MCF 10A (cell line): ENCODE data around the gene KMT2D. TPM values are rescaled to one million over a fixed set of nuclear protein-coding genes. Genes with fewer than 3 reads are reported as not detected.

Experiments
- BruUV-seq: library from RNA; stranded (reverse); fragments of 400-500 nt; replicated peaks from 2 replicates; lab custom pipeline; 2021; lab: Mats Ljungman, UMichigan
- CTCF ChIA-PET: fragments of 300-600 bp; sonication (Branson Sonifier 250); formaldehyde crosslinking; extraction: SDS; loops from one replicate; lab custom pipeline; 2021; ENCODE audit warnings: antibody characterized with exemption, inconsistent platforms; lab: Yijun Ruan, JAX
- POLR2A ChIA-PET: fragments of 300-600, 350-650 bp; sonication (Branson Sonifier 250); formaldehyde crosslinking; extraction: SDS; loops from one replicate; lab custom pipeline; 2020; ENCODE audit warnings: antibody characterized with exemption, inconsistent platforms; lab: Yijun Ruan, JAX
- DNase-seq: peaks from one replicate; pipeline ENCODE4 v3.0.0-alpha.2; 2018; ENCODE audit not compliant: unreplicated experiment
- H3K27ac Mint-ChIP-seq: one replicate; pipeline ENCODE4 v1.8.0; 2022; ENCODE audit warnings: mild to moderate bottlenecking, low read depth, mixed read lengths; ENCODE audit not compliant: unreplicated experiment
- H3K27me3 Mint-ChIP-seq: one replicate; pipeline ENCODE4 v1.8.0; 2022; ENCODE audit warnings: mixed read lengths; ENCODE audit not compliant: insufficient read depth, unreplicated experiment
- H3K36me3 Mint-ChIP-seq: one replicate; pipeline ENCODE4 v1.8.0; 2022; ENCODE audit warnings: mild to moderate bottlenecking, moderate library complexity, mixed read lengths; ENCODE audit not compliant: insufficient read depth, unreplicated experiment
- H3K4me1 Mint-ChIP-seq: one replicate; pipeline ENCODE4 v1.8.0; 2022; ENCODE audit warnings: mixed read lengths; ENCODE audit not compliant: insufficient read depth, unreplicated experiment
- H3K4me3 Mint-ChIP-seq: one replicate; pipeline ENCODE4 v1.8.0; 2022; ENCODE audit warnings: mild to moderate bottlenecking, moderate library complexity, mixed read lengths; ENCODE audit not compliant: unreplicated experiment
- H3K9me3 Mint-ChIP-seq: one replicate; pipeline ENCODE4 v1.8.0; 2022; ENCODE audit warnings: mixed read lengths; ENCODE audit not compliant: unreplicated experiment
- intact Hi-C: fragments of 100-400 bp; cut with micrococcal nuclease; formaldehyde crosslinking; loops from 2 replicates; pipeline ENCODE4 v1.14.1; 2022
- total RNA-seq: library from RNA; stranded (reverse); gene quantifications from 2 replicates; pipeline ENCODE4 v1.2.3, GENCODE V29; 2022
- TF ChIP-seq, protein P1 (sequence below): fragments of 200-600 bp; IDR thresholded peaks from one replicate; pipeline ENCODE4 v1.8.0; 2022; ENCODE audit warnings: antibody characterized with exemption, mild to moderate bottlenecking; ENCODE audit not compliant: unreplicated experiment

KMT2D gene
- total RNA-seq, 1 experiment from 2014 or later, result 76.9 TPM

DNA sequence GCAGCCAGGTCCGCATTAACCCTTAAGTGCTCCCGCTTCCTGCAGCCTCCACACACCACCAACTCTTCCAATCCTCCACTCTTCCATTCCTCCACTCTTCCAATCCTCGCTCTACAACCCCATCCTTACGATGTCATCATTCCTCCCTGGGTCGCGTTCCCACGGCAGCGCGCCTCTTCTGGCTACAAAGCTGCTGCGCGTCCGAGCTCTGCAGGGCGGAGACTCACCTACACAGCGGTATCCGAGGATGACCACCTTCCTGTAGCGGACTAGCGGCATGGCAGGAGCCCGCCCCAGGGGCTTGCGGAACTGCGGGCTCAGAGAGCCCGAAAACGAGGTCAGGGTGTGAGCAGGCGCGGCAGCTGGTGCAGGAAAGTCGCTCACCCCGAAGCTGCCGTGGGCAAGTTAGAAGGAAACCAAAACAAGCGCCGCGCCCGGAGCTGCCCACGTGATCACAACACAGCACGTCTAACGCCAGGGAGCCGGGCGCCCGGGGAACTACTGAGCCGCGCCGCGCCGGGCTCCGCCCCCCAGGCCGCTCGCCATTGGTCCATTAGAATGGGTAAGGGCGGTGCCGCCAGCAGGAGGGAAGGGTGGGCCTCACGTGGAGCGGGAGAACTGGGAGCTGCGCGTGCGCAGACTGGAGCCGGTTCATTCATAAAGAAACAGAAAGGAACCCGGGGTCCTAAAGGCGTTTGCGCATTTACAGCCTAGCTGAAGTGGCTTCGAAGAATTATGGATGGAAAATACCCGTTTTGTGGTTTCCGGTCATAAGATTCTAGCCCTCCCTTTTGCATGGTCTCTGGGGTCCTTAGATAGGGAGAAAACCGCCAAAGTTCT is 9.1 kb upstream of the KMT2D start, which contains the start of gene RHEBL1:
RHEBL1 (minus strand) TSS at position 473 of the 840 bp plus-strand sequence; CDS start at position 279, 194 bp downstream.
- Mint-ChIP-seq H3K36me3 (no peaks in the 10 kb centered on the region), H3K4me3 (peak within 1 kb of the TSS; percentile 83), H3K27ac (peak within 1 kb of the TSS; percentile 73), H3K27me3 (no peaks in the 10 kb centered on the region), H3K9me3 (no peaks in the 10 kb centered on the region), H3K4me1 (peaks cover 18% of the 10 kb centered on the region)
- TF ChIP-seq, protein P1, sequence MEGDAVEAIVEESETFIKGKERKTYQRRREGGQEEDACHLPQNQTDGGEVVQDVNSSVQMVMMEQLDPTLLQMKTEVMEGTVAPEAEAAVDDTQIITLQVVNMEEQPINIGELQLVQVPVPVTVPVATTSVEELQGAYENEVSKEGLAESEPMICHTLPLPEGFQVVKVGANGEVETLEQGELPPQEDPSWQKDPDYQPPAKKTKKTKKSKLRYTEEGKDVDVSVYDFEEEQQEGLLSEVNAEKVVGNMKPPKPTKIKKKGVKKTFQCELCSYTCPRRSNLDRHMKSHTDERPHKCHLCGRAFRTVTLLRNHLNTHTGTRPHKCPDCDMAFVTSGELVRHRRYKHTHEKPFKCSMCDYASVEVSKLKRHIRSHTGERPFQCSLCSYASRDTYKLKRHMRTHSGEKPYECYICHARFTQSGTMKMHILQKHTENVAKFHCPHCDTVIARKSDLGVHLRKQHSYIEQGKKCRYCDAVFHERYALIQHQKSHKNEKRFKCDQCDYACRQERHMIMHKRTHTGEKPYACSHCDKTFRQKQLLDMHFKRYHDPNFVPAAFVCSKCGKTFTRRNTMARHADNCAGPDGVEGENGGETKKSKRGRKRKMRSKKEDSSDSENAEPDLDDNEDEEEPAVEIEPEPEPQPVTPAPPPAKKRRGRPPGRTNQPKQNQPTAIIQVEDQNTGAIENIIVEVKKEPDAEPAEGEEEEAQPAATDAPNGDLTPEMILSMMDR, result no peak
- BruUV-seq, result no TSS peak
- ChIA-PET POLR2A (interaction anchor here (0.5 to 2.7 kb wide), 14 partner anchors 9 to 215 kb away, joined by 3 to 30 read pairs (median 6); partner anchors contain the start of genes KMT2D, LMBR1L, TUBA1A and TUBA1B), CTCF (interaction anchor here (0.6 to 1.3 kb wide), 9 partner anchors 10 to 162 kb away, joined by 3 to 10 read pairs (median 5); no protein-coding TSS in a partner anchor)
- DNase-seq, result peak; percentile 98
- intact Hi-C loops, result loop anchor here (2.0 to 10.0 kb wide), 2 partner anchors 19 to 195 kb away; partner anchors contain the start of gene TUBA1C

DNA sequence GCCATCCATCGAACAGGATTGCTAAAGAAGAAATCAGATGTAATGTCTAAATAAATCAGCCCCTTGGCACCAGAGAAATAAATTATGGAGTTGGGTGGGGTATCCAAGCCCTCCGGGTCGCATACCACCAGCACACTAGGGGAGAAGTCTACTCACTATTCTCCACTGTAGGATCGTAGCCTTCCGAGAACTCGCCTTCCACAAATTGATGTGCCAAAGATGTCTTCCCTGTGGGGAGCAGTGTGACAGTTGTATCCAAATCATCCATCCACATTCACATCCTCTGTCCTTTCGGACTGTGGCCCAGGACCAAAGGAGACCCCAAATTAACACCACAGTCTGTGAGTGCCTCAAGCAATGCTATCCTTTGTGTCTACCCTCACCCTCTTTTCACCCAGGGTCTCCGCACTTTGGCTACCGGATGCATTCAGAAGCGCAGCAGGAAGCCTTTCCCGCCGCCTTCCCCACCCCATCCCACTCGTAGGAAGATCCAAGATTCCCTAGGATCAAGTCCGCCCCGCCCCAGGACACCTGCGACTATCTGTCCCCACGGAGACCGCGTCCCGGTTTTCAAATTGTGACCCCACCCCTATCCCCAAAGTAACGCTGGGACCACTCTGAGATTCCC is 8.4 kb upstream of the KMT2D start:
- TF ChIP-seq, protein P1, result no peak
- Mint-ChIP-seq H3K27ac (peak overlapping the region; percentile 73), H3K9me3 (no peaks in the 10 kb centered on the region), H3K4me1 (peaks cover 21% of the 10 kb centered on the region), H3K4me3 (peak overlapping the region; percentile 83), H3K36me3 (no peaks in the 10 kb centered on the region), H3K27me3 (no peaks in the 10 kb centered on the region)
- intact Hi-C loops, result loop anchor here (2.0 to 10.0 kb wide), 2 partner anchors 20 to 196 kb away; partner anchors contain the start of gene TUBA1C
- no peak for DNase-seq
- POLR2A ChIA-PET, result interaction anchor here (1.2 to 2.7 kb wide), 10 partner anchors 9 to 196 kb away, joined by 3 to 30 read pairs (median 8); partner anchors contain the start of genes KMT2D, LMBR1L, TUBA1A and TUBA1B
- CTCF ChIA-PET, result interaction anchor here (0.7 to 2.3 kb wide), 9 partner anchors 15 to 166 kb away, joined by 3 to 10 read pairs (median 4); no protein-coding TSS in a partner anchor
- no TSS peak for BruUV-seq

DNA sequence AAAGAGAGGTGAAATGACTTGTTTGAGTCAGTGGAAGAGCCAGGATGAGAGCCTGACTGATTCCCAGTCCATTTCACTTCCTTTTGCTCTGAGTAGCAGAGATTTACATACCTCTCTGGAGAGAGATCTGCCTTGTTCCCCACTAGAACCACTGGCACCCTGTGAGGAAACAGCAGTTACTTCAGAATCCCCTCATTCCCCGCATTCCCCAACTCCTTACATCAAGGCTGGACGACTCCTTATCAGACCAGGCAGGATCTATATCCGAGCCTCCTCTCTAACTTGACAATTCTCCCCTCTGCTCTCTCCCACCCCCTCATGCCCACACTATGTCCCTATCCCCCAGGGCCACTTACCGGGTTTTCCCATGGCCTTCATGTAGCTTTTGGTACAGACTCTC is 5.5 kb upstream of the KMT2D start:
- intact Hi-C loops, result loop anchor here (10.0 kb wide), 1 partner anchor 199 kb away; the partner anchor contains the start of gene TUBA1C
- no TSS peak for BruUV-seq
- ChIA-PET CTCF (interaction anchor here (0.6 to 5.3 kb wide), 11 partner anchors 18 to 178 kb away, joined by 3 to 48 read pairs (median 4); partner anchors contain the start of gene LMBR1L), POLR2A (interaction anchor here (0.6 to 1.1 kb wide), 2 partner anchors 55 to 121 kb away, joined by 3 read pairs; no protein-coding TSS in a partner anchor)
- Mint-ChIP-seq H3K4me1 (peaks cover 28% of the 10 kb centered on the region), H3K36me3 (no peaks in the 10 kb centered on the region), H3K27me3 (no peaks in the 10 kb centered on the region), H3K4me3 (no peak overlapping the region), H3K9me3 (no peaks in the 10 kb centered on the region), H3K27ac (no peak overlapping the region)
- TF ChIP-seq, protein P1, result no peak
- DNase-seq, result no peak
